Colonic mucosa (tissue), 4 donors: ENCODE data around the gene CARS1. TPM values are rescaled to one million over a fixed set of nuclear protein-coding genes. Genes with fewer than 3 reads are reported as not detected.

Experiments used
- DNase-seq: peaks from one replicate; pipeline ENCODE4 v3.0.0-alpha.2; 2020
- H3K27ac ChIP-seq: fragments of 200-600 bp; one replicate; pipeline ENCODE4 v1.8.0; 2021
- H3K27me3 ChIP-seq: fragments of 200-600 bp; one replicate; pipeline ENCODE4 v1.8.0; 2021
- H3K36me3 ChIP-seq: fragments of 200-600 bp; one replicate; pipeline ENCODE4 v1.8.0; 2021
- H3K4me1 ChIP-seq: fragments of 200-600 bp; one replicate; pipeline ENCODE4 v1.8.0; 2021; ENCODE audit warnings: mild to moderate bottlenecking
- H3K4me3 ChIP-seq: fragments of 200-600 bp; one replicate; pipeline ENCODE4 v1.8.0; 2021
- H3K9ac ChIP-seq, 2 donors: one replicate each; pipeline ENCODE4 v1.7.0; 2013; ENCODE audit warnings: control low read depth in 2 of 2, low read depth in 2 of 2, low read length in 2 of 2
- H3K9me3 ChIP-seq: fragments of 200-600 bp; one replicate; pipeline ENCODE4 v1.8.0; 2021
- intact Hi-C: fragments of 100-400 bp; cut with DNase I; formaldehyde crosslinking; loops from one replicate; pipeline ENCODE4 v1.14.1; 2022
- total RNA-seq, 2 donors: library from RNA; stranded (reverse); fragmentation: NEBNext Ultra II Directional in 1 of 2; extraction: Animal tissue kit (Norgen Biotek cat#: 25700) in 1 of 2; gene quantifications; one replicate each; pipeline ENCODE4 v1.2.1, GENCODE V29; 2021
- TF ChIP-seq, protein P1 (sequence below): fragments of 200-600 bp; IDR thresholded peaks from one replicate; pipeline ENCODE4 v1.8.0; 2022; ENCODE audit warnings: antibody characterized with exemption, mild to moderate bottlenecking
- donor health status: healthy.
- donor health status: DM: no; HTN: no; CAD: no.
- donor health status: DM: no; HTN: no; CAD: no.

Gene CARS1
- total RNA-seq, 2 donors from 2014 or later: 48.4 to 74.3 TPM

DNA sequence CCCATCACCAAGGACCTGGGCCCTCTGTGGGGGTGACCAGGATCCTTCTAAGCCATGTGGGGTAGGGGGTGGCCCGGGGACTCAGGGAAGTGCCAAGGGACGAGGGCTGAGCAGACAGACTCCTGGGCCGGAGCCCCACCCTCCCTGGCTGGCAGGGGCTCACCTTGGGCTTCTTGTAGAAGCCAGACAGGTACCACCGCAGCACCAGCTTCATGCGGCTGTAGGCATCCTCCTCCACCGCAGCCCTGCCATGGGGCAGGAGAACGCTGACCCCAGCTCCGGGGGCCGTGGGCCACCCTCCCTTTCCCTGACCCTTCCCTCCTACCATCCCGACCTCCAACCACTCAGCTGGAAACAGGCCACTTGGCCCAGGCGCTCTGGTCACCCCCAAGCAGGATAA is 45.9 kb upstream of the CARS1 start:
- no peaks in the 10 kb centered on the region for H3K9me3 ChIP-seq
- H3K36me3 ChIP-seq: no peaks in the 10 kb centered on the region
- H3K4me3 ChIP-seq: no peak overlapping the region
- H3K27me3 ChIP-seq: no peaks in the 10 kb centered on the region
- H3K27ac ChIP-seq: no peak overlapping the region
- H3K9ac ChIP-seq: no peak overlapping the region
- intact Hi-C loops: no loop called here
- no peak for DNase-seq
- TF ChIP-seq, protein P1, sequence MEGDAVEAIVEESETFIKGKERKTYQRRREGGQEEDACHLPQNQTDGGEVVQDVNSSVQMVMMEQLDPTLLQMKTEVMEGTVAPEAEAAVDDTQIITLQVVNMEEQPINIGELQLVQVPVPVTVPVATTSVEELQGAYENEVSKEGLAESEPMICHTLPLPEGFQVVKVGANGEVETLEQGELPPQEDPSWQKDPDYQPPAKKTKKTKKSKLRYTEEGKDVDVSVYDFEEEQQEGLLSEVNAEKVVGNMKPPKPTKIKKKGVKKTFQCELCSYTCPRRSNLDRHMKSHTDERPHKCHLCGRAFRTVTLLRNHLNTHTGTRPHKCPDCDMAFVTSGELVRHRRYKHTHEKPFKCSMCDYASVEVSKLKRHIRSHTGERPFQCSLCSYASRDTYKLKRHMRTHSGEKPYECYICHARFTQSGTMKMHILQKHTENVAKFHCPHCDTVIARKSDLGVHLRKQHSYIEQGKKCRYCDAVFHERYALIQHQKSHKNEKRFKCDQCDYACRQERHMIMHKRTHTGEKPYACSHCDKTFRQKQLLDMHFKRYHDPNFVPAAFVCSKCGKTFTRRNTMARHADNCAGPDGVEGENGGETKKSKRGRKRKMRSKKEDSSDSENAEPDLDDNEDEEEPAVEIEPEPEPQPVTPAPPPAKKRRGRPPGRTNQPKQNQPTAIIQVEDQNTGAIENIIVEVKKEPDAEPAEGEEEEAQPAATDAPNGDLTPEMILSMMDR: no peak
- H3K4me1 ChIP-seq: no peaks in the 10 kb centered on the region

DNA sequence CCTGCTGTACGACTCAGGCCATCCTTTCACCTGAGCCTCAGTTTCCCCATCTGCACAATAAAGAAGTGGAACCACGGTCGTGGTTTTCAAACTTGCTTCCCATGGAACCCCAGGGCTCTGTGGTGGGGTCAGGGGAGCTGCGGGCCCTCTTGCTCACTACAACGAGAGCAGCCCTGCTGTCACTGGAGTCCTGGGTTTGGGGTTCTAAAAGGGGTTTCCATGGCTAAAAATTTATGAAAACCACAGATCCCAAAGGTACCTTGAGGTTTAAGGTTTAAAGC is 45.4 kb upstream of the CARS1 start:
- H3K27me3 ChIP-seq: no peaks in the 10 kb centered on the region
- H3K27ac ChIP-seq: no peak overlapping the region
- H3K4me1 ChIP-seq: no peaks in the 10 kb centered on the region
- no peak overlapping the region for H3K9ac ChIP-seq
- no peak overlapping the region for H3K4me3 ChIP-seq
- H3K9me3 ChIP-seq: no peaks in the 10 kb centered on the region
- H3K36me3 ChIP-seq: no peaks in the 10 kb centered on the region
- TF ChIP-seq, protein P1: no peak
- intact Hi-C loops: no loop called here
- no peak for DNase-seq

DNA sequence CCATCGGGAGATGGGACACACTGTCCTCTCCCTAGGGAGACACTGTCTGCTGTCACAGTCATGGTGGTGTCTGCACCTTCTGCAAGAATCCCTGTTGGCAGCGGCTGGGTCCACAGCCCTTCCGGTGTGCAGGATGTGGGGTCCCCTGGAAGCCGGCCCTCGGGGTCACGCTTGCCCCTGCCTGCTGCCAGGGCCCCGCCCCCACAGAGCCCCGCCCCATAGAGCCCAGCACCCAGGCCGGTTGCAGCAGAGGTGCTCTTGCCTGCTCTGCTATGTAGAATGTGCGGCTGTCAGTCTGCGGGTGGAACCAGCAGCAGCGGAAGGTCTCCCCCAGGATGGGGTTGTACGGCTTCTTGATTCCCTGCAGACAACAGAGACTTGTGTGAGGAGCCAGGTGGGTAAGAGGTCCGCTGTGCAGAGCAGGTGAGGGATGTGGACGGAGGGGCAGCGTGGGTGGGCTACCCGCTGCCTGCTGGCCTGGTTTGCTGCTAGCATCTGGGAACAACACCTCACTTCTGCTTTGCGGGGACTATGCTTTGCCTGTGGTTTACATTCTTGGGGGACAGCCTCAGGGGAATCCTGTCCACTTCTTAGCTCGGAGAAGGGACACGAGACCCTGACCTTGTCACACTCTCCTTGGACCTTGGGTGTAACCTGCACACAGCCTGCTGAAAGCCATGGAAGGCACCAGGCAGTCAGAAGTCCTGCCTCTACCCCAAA is 44.9 kb upstream of the CARS1 start:
- no peak overlapping the region for H3K27ac ChIP-seq
- H3K4me1 ChIP-seq: no peaks in the 10 kb centered on the region
- no peaks in the 10 kb centered on the region for H3K36me3 ChIP-seq
- DNase-seq: no peak
- TF ChIP-seq, protein P1: no peak
- intact Hi-C loops: no loop called here
- H3K9me3 ChIP-seq: no peaks in the 10 kb centered on the region
- no peak overlapping the region for H3K9ac ChIP-seq
- H3K27me3 ChIP-seq: no peaks in the 10 kb centered on the region
- H3K4me3 ChIP-seq: no peak overlapping the region

DNA sequence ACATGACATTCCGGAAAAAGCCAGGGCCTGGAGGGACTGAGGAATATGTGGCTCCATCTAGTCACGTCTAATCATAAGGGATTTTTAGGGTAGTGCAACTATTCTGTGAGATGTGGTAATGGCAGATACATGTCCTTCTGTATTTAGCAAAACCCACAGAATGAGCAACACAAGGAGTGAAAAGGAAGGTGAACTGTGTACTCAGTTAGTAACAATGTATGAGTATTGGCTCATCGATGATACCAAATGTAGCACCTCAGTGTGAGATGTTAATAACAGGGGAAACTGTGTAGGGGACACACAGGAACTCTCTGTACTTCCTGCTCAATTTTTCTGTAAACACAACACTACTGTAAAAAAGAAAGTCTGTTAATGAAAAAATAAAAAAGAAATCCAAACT is 42.0 kb upstream of the CARS1 start:
- H3K27ac ChIP-seq: no peak overlapping the region
- no peak overlapping the region for H3K4me3 ChIP-seq
- no peak overlapping the region for H3K9ac ChIP-seq
- H3K36me3 ChIP-seq: no peaks in the 10 kb centered on the region
- no peak for DNase-seq
- TF ChIP-seq, protein P1: no peak
- no peaks in the 10 kb centered on the region for H3K27me3 ChIP-seq
- intact Hi-C loops: no loop called here
- no peaks in the 10 kb centered on the region for H3K4me1 ChIP-seq
- H3K9me3 ChIP-seq: no peaks in the 10 kb centered on the region

DNA sequence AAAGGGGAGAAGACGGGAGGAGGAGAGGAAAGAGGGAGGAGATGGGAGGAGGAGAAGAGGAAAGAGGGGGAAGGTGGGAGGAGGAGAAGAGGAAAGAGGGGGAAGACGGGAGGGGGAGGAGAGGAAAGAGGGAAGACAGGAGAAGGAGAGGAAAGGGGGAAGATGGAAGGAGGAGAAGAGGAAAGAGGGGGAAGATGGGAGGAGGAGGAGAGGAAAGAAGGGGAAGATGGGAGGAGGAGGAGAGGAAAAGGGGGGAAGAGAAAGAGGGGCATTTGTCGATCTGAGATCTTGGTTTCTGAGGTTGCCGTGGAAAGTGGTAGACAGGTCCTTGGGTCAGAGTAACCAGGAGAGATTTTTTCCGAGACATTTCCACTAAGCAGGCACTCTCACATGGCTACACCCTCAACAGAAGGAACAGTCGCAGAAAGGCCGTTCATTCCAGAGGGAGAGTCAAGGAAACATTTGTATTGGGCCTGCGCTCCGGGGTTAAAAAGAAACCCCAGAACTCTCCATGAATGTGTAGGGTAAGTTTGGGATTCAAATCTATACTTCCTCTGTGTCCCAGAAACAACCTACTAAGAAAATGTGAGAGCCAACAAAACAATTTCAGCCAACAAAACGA is 39.8 kb upstream of the CARS1 start:
- intact Hi-C loops: no loop called here
- Histone ChIP-seq H3K4me3 (no peak overlapping the region), H3K36me3 (no peaks in the 10 kb centered on the region), H3K27me3 (no peaks in the 10 kb centered on the region), H3K27ac (no peak overlapping the region), H3K4me1 (peaks cover under 1% of the 10 kb centered on the region), H3K9ac (no peak overlapping the region), H3K9me3 (no peaks in the 10 kb centered on the region)
- DNase-seq: no peak
- TF ChIP-seq, protein P1: no peak
